PFSK-1 (cell line): ENCODE measurements around the gene SPACA5.

Experiments
- FOXP2 ChIP-seq: optimal IDR thresholded peaks from 2 replicates; pipeline ENCODE3; 2011; ENCODE audit warnings: borderline replicate concordance, control low read depth, inconsistent platforms; ENCODE audit not compliant: insufficient read depth; ENCODE audit errors: extremely low read length, extremely low read depth
- POLR2AphosphoS5 ChIP-seq: IDR thresholded peaks from 2 replicates; pipeline ENCODE4 v1.6.1; 2012; ENCODE audit warnings: low read depth, mild to moderate bottlenecking, control low read depth, low read length, moderate library complexity
- REST ChIP-seq, 2 experiments: IDR thresholded peaks; 2 replicates each; pipeline versions ENCODE4 v1.6.1 to v1.8.0; 2011 to 2012; ENCODE audit warnings: low read depth in 2 of 2, low read length in 2 of 2, control low read depth in 1 of 2, inconsistent platforms in 1 of 2, mild to moderate bottlenecking in 1 of 2, moderate library complexity in 1 of 2; ENCODE audit not compliant: insufficient read depth in 1 of 2
- TAF1 ChIP-seq: IDR thresholded peaks from 2 replicates; pipeline ENCODE4 v1.6.1; 2012; ENCODE audit warnings: low read length, control low read depth, borderline replicate concordance; ENCODE audit not compliant: insufficient read depth

- no peak for TF ChIP-seq POLR2AphosphoS5
- TF ChIP-seq TAF1 = no peak
- TF ChIP-seq REST (IDR thresholded peaks at IDR 0.05; ENCODE audit: insufficient read depth in 1 of 2, low read depth in 2 of 2, low read length in 2 of 2) = no peak
- no peak for TF ChIP-seq FOXP2
These were observed 14.8 kb upstream of the SPACA5 start for GRCh38 chrX:47992095-47992380.
